Suprapubic skin (tissue), 3 donors: Measurements from ENCODE around the gene SEPTIN12.

Experiments used
- CTCF ChIP-seq, 2 donors: fragments of 200-600 bp in 1 of 2; fragments of 450-650 bp in 1 of 2; sonication (generic) in 1 of 2; IDR thresholded peaks; one replicate each; pipeline ENCODE4 v1.5.1; 2016 to 2019; ENCODE audit warnings: antibody characterized with exemption in 2 of 2, mild to moderate bottlenecking in 1 of 2, moderate library complexity in 1 of 2
- EP300 ChIP-seq: sonication (generic); formaldehyde crosslinking; IDR thresholded peaks from one replicate; pipeline ENCODE4 v1.6.1; 2017; ENCODE audit warnings: antibody characterized with exemption

GRCh38 chr16:4814542-4815173 is 26.5 kb upstream of the SEPTIN12 start:
- TF ChIP-seq EP300 (no peak), CTCF (IDR thresholded peaks at IDR 0.05) (no peak)
